Hepatocyte (in vitro differentiated cells): ENCODE results near the gene LRRC3. TPM values are rescaled to one million over a fixed set of nuclear protein-coding genes. Genes with fewer than 3 reads are reported as not detected.

Experiments
- DNase-seq: peaks from one replicate; pipeline ENCODE4 v3.0.0-alpha.2; 2016; ENCODE audit warnings: low spot score
- H2AFZ ChIP-seq: fragments of 200-600 bp; sonication (generic); 2 replicates; pipeline ENCODE4 v1.6.0; 2016; ENCODE audit warnings: antibody characterized with exemption, mild to moderate bottlenecking
- H3K27ac ChIP-seq: fragments of 200-600 bp; sonication (generic); 2 replicates; pipeline ENCODE4 v1.5.1; 2016; ENCODE audit warnings: mild to moderate bottlenecking
- H3K27me3 ChIP-seq: fragments of 200-600 bp; sonication (generic); 2 replicates; pipeline ENCODE4 v1.6.1; 2016
- H3K36me3 ChIP-seq: fragments of 200-600 bp; sonication (generic); replicated peaks from 2 replicates; pipeline ENCODE4 v1.5.1; 2016; ENCODE audit warnings: low read depth; ENCODE audit not compliant: insufficient read depth
- H3K4me1 ChIP-seq: fragments of 200-600 bp; sonication (generic); 2 replicates; pipeline ENCODE4 v1.5.1; 2016; ENCODE audit warnings: mild to moderate bottlenecking, moderate library complexity; ENCODE audit not compliant: insufficient read depth
- H3K4me2 ChIP-seq: fragments of 200-600 bp; sonication (generic); 2 replicates; pipeline ENCODE4 v1.6.0; 2016
- H3K4me3 ChIP-seq: fragments of 200-600 bp; sonication (generic); 2 replicates; pipeline ENCODE4 v1.5.1; 2016; ENCODE audit warnings: mild to moderate bottlenecking
- H3K79me2 ChIP-seq: fragments of 200-600 bp; sonication (generic); 2 replicates; pipeline ENCODE4 v1.6.0; 2017; ENCODE audit warnings: mild to moderate bottlenecking
- H3K9me2 ChIP-seq: fragments of 200-600 bp; sonication (generic); replicated peaks from 2 replicates; pipeline ENCODE4 v1.6.0; 2017; ENCODE audit warnings: mild to moderate bottlenecking; ENCODE audit not compliant: insufficient read depth
- H3K9me3 ChIP-seq: fragments of 200-600 bp; sonication (generic); 2 replicates; pipeline ENCODE4 v1.5.1; 2016; ENCODE audit warnings: low read depth, mild to moderate bottlenecking
- H4K20me1 ChIP-seq: fragments of 200-600 bp; sonication (generic); 2 replicates; pipeline ENCODE4 v1.6.0; 2016; ENCODE audit warnings: mild to moderate bottlenecking; ENCODE audit not compliant: insufficient read depth, poor library complexity, severe bottlenecking
- EZH2 ChIP-seq: fragments of 200-600 bp; sonication (generic); IDR thresholded peaks from 2 replicates; pipeline ENCODE4 v1.6.1; 2016; ENCODE audit warnings: antibody characterized with exemption, mild to moderate bottlenecking, borderline replicate concordance
- EZH2phosphoT487 ChIP-seq: fragments of 200-600 bp; sonication (generic); IDR thresholded peaks from one replicate; pipeline ENCODE4 v1.6.1; 2018; ENCODE audit warnings: antibody characterized with exemption, mild to moderate bottlenecking, low read depth, moderate library complexity; ENCODE audit not compliant: unreplicated experiment, severe bottlenecking
- WGBS: methylation state at CpG from one replicate; pipeline ENCODE4 v1.1.6; 2016; ENCODE audit warnings: low lambda C conversion rate; ENCODE audit errors: missing lambda C conversion rate; 5-methylcytosine and 5-hydroxymethylcytosine counted together
- polyA plus RNA-seq: library from polyadenylated mRNA; unstranded; fragments of >200 nt; fragmentation: Nextera tagmentation; extraction: Ambion mirVana; gene quantifications from 2 replicates; pipeline ENCODE4 v1.2.1, GENCODE V29; 2016
- total RNA-seq: library from RNA; depleted of rRNA; stranded (reverse); fragments of >200 nt; gene quantifications from 2 replicates; pipeline ENCODE4 v1.2.3, GENCODE V29; 2014
- TF ChIP-seq, protein P1 (sequence below): fragments of 200-600 bp; sonication (generic); IDR thresholded peaks from 2 replicates; pipeline ENCODE4 v1.5.1; 2016; ENCODE audit warnings: antibody characterized with exemption, mild to moderate bottlenecking; ENCODE audit not compliant: poor library complexity

The LRRC3 gene
- total and polyA plus RNA-seq, 2 experiments from 2014 or later = 7.2 to 7.3 TPM

DNA sequence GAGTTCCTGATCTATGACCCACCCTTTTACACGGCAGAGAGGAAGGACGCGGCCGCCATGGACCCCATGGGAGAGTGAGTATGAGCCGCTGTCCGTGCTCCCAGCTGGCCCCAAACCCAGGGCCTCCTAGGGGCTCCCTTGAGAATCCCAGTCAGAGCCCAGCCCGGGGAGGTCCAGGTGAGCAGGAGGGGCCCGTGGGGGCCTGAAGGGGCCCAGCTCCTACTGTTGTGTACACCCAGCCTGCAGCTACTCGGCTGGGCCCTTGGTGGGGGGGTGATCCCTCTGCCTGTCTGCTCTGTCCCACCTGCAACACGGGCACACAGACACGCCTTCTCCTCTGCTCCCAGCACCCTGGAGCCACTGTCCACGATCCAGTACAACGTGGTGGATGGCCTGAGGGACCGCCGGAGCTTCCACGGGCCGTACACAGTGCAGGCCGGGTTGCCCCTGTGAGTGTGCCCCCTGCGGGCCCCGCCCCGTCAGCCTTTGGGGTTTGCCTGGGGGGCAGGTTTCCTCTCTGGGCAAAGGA is 28.6 kb upstream of the LRRC3 start:
- no peak overlapping the region for H3K4me3 ChIP-seq
- no peaks in the 10 kb centered on the region for H4K20me1 ChIP-seq
- whole genome bisulfite sequencing = 88% methylated on average over 21 of the region's 21 CpGs
- TF ChIP-seq EZH2 = no peak
- no peak for TF ChIP-seq EZH2phosphoT487
- TF ChIP-seq, protein P1, sequence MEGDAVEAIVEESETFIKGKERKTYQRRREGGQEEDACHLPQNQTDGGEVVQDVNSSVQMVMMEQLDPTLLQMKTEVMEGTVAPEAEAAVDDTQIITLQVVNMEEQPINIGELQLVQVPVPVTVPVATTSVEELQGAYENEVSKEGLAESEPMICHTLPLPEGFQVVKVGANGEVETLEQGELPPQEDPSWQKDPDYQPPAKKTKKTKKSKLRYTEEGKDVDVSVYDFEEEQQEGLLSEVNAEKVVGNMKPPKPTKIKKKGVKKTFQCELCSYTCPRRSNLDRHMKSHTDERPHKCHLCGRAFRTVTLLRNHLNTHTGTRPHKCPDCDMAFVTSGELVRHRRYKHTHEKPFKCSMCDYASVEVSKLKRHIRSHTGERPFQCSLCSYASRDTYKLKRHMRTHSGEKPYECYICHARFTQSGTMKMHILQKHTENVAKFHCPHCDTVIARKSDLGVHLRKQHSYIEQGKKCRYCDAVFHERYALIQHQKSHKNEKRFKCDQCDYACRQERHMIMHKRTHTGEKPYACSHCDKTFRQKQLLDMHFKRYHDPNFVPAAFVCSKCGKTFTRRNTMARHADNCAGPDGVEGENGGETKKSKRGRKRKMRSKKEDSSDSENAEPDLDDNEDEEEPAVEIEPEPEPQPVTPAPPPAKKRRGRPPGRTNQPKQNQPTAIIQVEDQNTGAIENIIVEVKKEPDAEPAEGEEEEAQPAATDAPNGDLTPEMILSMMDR = no peak
- H3K4me1 ChIP-seq = no peaks in the 10 kb centered on the region
- H3K36me3 ChIP-seq = no peaks in the 10 kb centered on the region
- no peak for DNase-seq
- no peak overlapping the region for H2AFZ ChIP-seq
- H3K27me3 ChIP-seq = no peaks in the 10 kb centered on the region
- H3K4me2 ChIP-seq = no peak overlapping the region
- H3K27ac ChIP-seq = no peak overlapping the region
- H3K9me3 ChIP-seq = no peaks in the 10 kb centered on the region
- H3K79me2 ChIP-seq = no peaks in the 10 kb centered on the region
- no peaks in the 10 kb centered on the region for H3K9me2 ChIP-seq

GRCh38 chr21:44427241-44428120 is 27.8 kb upstream of the LRRC3 start:
- 91% methylated on average over 28 of the region's 28 CpGs for WGBS
- H3K9me2 ChIP-seq = no peaks in the 10 kb centered on the region
- H3K27ac ChIP-seq = no peak overlapping the region
- TF ChIP-seq, protein P1 = no peak
- TF ChIP-seq EZH2 = no peak
- no peak for TF ChIP-seq EZH2phosphoT487
- H4K20me1 ChIP-seq = no peaks in the 10 kb centered on the region
- no peak overlapping the region for H3K4me3 ChIP-seq
- H3K4me1 ChIP-seq = no peaks in the 10 kb centered on the region
- no peak overlapping the region for H2AFZ ChIP-seq
- H3K79me2 ChIP-seq = no peaks in the 10 kb centered on the region
- no peaks in the 10 kb centered on the region for H3K36me3 ChIP-seq
- H3K9me3 ChIP-seq = no peaks in the 10 kb centered on the region
- H3K27me3 ChIP-seq = no peaks in the 10 kb centered on the region
- no peak overlapping the region for H3K4me2 ChIP-seq
- DNase-seq = no peak

DNA sequence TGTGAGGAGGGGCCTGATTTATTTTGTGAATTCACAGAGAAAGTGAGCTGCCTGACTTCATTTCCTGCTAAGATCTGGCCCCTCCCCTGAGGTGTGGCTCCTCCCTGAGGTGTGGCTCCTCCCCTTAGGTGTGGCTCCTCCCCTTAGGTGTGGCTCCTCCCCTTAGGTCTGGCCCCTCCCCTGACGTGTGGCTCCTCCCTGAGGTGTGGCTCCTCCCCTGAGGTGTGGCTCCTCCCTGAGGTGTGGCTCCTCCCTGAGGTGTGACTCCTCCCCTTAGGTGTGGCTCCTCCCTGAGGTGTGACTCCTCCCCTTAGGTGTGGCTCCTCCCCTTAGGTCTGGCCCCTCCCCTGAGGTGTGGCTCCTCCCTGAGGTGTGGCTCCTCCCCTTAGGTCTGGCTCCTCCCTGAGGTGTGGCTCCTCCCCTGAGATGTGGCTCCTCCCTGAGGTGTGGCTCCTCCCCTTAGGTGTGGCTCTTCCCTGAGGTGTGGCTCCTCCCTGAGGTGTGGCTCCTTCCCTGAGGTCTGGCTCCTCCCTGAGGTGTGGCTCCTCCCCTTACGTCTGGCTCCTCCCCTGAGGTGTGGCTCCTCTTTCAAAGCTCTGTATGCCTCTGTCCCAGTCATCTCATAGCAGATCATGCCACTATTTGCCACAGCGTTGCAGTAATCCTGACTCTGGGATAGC is 26.9 kb upstream of the LRRC3 start:
- no peak overlapping the region for H3K4me2 ChIP-seq
- H3K4me3 ChIP-seq = no peak overlapping the region
- no peak overlapping the region for H2AFZ ChIP-seq
- no peaks in the 10 kb centered on the region for H3K9me2 ChIP-seq
- no peak for DNase-seq
- TF ChIP-seq EZH2 (no peak), EZH2phosphoT487 (no peak)
- TF ChIP-seq, protein P1 = no peak
- no peaks in the 10 kb centered on the region for H3K79me2 ChIP-seq
- no peaks in the 10 kb centered on the region for H3K36me3 ChIP-seq
- no peaks in the 10 kb centered on the region for H3K9me3 ChIP-seq
- no peaks in the 10 kb centered on the region for H3K27me3 ChIP-seq
- no peak overlapping the region for H3K27ac ChIP-seq
- 76% methylated on average over 2 of the region's 3 CpGs for WGBS
- no peaks in the 10 kb centered on the region for H4K20me1 ChIP-seq
- H3K4me1 ChIP-seq = no peaks in the 10 kb centered on the region
